Hindlimb muscle (tissue), 1 donor: Measurements from ENCODE around the gene COL16A1. TPM values are rescaled to one million over a fixed set of nuclear protein-coding genes. Genes with fewer than 3 reads are reported as not detected.
A peak's percentile ranks its signal among the peaks of the same experiment; 100 is the strongest.

ENCODE experiments used
- DNase-seq: peaks from one replicate; pipeline ENCODE4 v3.0.0-alpha.2; 2013
- polyA plus RNA-seq: library from polyadenylated mRNA; unstranded; fragments of 120-200 nt; gene quantifications from one replicate; pipeline ENCODE4 v1.2.1, GENCODE V29; 2013; ENCODE audit not compliant: insufficient read length

The COL16A1 gene
- polyA plus RNA-seq, result 121 TPM

DNA sequence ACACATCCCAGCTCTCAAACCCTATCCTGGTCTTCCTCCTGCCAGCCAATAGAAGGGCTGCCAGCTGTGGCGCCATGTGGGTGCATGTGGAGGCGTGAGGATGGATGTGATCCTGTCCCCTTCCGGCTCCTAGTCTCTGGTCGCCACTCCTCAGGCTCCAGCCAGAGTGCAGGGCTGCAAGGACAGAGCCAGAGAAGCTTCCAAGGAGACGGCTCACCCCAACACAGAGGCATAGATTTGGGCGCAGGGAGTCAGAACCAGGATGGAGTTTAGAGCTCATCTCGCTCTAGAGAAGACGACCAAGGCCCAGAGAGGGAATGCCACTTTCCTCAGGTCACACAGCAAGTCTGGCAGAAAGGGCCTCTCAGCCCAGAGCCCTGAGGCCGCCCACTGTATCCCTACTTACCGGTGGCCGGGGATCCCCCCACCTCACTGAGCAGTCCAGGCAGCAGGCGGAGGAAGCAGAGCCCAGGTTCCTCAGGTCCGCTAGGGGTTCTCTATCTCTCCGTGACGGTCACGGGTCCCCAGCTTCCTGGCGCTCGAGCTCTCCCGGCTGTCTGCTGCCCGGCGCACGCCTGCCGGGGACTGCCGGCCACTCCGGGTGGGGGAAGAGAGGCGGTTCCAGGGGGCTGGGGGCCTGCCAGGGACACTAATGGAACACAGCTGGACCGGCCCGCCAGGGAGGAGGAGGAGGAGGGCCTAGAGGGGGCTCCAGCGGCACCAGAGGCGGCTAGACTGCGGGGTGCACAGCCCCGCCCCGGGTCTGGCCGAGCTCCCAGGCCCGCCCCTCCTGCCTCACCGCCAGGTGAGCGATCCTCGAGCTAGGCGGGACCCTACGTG lies at the start of gene COL16A1:
Gene COL16A1 (minus strand): TSS at position 587 of the 840 bp plus-strand sequence. CDS start 1,824 bp downstream, outside the sequence.
- DNase-seq, result peak; percentile 91

DNA sequence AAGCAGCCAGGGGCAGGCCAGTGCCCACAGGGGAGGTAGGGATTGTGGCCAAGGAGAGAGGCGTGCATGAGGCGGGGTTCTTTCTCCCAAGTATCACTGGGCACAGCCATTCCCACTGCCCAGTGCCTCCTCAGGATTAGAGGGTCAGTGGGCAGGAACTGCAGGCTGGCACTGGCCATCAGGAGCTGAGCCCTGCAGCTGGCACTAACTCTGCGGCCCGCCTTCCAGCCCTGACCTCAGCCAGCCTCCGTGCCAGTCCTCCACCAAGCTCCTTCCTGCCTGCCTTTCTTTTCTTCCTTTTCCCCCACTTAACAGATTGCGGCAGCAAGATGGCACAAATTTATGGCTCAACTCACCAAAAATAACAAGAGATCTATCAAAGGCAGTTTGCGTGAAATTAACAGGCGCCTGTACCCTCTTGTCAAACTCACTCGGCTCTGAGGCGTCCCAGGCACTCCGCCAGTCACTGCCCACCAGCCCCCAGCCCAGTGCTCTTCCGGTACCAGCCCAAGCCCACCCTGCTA lies 49.2 kb upstream of the COL16A1 start:
- no peak for DNase-seq

DNA sequence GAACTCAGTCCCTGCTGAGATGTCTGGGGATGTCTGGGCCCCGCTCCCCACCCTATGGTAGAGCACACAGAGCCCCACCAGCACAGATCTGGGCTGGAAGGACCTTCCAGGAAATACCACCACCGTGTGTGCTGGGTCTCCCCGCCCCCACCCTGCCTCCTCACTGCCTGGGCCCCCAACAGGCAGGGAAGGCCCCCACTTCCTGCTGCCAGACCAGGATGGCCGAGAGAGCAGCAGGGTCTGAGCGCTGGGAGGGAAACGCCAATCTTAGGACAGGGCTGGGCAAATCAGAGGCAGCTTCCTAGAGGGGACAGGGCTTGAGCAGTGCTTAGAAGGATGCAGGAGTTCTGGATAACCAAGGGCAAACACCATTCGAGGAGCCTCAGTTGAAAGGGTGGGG lies 48.4 kb upstream of the COL16A1 start:
- no peak for DNase-seq

DNA sequence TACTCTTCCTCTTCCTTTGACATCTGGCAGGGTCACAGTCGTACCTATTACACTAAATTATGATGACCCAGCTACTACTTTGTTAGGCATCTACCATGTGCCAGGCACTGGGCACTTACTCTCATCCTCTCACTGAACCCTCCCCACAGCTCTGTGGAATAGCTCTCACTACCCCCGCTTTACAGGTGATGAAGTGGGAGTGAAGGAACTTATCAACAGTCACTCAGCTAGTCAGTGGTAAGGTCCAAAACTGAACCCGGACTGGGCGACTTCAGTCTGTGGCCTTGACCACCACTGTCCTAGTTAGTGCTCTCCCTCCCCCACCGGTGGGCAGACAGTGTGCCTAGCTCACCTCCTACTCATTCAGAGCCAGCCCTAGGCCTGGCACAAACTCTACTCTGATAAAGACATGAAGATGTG lies 48.0 kb upstream of the COL16A1 start:
- no peak for DNase-seq

DNA sequence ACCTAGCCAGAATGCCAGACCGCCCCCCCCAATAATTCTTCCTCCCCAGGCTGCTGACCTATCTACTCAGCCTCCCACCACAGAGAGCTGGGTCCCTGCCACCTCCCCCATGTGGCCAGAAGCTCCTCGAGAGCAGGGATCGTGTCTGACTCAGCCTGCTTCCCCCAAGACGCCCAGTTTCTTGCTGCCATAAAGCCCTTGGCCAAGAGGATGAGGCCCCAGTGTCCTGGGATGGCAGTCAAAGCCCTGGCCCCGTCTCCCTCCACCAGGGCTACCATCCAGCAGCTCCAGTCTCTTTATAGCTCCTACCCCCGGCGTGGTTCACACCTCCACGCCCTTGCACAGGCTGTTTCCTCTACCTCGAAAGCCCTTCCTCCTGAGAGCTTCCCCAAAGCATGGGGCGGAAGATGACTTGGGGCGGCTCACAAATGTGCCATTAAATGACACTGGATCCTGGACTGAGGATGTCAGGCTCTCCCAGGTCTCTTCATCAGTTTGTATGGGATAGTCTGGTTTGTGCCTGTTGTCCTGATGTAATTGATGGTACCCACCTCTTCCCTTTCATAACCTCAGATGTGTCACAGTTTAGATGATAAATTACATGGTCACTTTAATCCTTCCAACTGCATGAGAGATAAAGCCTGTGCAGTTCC lies 47.2 kb upstream of the COL16A1 start:
- no peak for DNase-seq

DNA sequence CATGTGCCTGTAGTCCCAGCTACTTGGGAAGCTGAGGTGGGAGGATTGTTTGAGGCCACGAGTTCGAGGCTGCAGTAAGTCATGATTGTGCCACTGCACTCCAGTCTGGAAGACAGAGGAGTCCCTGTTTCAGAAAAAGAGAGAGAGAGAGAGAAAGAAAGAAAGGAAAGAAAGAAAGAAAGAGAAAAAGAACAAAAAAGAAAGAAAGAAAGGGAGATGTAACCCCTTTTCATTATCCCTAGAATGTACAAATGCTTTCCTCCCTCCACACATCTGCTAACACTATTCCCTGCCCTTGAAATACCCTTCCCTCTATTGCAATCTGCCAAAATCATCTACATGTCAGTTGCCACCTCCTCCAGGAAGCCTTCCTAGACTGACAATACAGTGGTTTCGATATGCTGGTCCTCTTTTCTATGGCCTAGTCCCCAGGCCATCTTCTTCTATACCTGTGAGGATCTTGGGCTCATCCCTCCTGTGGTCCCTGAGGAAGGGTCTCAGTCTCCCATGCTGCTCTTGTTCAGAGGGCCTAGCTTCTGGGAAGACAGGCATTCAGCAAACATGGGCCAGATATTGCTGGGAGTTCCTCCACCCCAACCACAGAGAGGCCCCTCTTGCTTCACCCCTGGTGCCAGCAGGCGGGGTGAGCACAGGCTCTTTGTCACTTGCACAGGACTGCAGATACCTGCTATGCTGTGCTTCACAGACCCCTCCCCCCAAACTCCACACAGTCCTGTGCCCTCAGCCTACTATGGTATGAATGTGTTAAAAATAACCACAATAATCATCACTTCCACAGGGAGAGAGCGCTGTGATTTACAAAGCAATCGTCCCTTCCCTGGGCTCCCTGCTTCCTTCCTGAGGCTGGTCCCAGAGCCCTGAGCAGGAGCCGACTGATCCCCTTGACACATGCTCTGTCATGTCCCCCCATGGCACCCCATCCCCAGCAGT lies 46.2 kb upstream of the COL16A1 start:
- no peak for DNase-seq

DNA sequence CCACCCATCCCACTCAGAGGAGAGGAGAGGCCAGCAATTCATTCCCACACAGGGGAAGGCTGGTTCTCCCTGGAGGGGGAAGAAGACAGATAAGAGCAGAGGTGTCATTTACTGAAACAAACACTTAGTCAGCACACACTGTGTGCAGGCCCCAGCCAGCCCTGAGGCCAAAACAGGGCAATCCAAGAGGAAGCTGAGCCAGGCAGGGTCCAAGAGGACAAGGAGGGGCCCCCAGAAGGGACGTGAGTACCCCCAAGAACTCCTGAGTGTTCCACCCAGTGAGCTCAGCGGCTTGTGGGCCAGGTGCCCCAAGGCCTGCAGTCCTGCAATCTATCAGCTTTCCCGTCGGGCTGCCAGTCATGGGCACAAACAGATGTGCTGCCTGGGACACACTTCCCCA lies 44.5 kb upstream of the COL16A1 start:
- no peak for DNase-seq

DNA sequence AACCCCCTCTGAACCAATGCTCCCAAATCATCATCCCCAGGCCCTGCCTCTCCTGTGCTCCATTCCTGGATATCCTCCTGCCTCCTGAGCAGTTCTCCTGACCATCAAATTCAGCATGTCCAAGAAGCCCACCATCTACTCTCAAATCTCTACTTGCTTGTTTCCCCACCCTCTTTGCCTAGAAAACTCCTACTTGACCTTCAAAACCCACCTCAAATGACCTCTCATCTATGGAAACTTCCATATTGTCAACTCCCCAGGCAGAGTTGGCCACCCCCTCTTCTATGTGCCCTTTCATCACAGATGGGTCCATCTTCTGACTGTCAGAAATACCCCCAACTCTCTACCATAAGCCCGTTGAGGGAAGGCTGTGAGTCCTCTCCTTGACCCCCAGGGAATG lies 43.5 kb upstream of the COL16A1 start:
- DNase-seq, result no peak

DNA sequence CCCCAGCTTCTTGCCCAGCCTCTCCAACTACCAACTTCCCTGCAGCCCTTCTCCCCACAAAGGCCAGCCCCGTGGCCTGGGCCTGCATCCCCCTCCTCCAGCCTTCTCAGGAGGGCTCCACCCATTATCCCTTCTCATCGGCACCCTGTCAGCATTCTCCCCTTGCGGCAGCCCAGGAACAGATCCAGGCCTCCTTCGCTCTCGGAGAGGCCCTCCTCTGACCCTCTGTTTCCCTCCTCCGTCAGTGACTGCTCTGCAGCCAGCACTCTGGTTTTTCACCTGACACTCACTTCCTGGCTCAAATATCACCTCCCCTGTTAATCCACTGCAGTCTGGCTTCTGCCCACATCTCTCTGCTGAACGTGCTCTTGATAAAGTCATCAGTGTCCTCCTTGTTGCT lies 42.9 kb upstream of the COL16A1 start:
- DNase-seq, result no peak

DNA sequence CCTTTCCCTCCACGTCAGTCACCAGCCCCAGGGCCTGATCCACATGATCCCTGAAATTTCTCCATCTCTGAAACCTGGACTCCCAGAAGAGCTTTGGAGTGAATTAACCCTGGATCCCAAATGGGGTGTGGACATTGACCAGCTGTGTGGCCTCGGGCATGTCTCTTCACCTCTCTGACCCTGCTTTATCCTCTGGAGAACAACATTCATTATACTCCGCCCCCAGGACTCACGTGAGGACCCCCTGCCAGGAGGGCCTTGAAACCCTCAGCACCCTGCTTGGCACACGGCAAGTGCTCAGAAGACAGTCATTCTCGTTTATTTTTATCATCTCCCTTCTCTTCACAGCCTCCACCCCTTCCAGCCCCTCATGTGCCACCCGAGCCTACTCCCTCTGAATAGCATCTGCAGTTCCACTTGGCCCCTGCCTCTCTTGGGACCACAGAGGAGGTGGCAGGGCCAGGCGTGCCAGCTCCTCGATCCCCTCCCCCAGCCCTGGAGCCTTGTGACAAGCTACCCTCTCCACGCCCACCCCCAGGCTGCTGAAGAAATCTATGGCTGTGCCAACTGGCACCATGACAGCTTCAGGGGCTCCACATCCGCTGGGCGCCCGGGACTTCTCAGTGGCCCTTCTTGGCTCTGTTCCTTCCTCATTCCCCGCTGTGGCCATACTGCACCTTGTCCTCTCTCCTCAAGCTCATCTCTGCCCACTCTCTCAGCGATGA lies 42.3 kb upstream of the COL16A1 start:
- no peak for DNase-seq

DNA sequence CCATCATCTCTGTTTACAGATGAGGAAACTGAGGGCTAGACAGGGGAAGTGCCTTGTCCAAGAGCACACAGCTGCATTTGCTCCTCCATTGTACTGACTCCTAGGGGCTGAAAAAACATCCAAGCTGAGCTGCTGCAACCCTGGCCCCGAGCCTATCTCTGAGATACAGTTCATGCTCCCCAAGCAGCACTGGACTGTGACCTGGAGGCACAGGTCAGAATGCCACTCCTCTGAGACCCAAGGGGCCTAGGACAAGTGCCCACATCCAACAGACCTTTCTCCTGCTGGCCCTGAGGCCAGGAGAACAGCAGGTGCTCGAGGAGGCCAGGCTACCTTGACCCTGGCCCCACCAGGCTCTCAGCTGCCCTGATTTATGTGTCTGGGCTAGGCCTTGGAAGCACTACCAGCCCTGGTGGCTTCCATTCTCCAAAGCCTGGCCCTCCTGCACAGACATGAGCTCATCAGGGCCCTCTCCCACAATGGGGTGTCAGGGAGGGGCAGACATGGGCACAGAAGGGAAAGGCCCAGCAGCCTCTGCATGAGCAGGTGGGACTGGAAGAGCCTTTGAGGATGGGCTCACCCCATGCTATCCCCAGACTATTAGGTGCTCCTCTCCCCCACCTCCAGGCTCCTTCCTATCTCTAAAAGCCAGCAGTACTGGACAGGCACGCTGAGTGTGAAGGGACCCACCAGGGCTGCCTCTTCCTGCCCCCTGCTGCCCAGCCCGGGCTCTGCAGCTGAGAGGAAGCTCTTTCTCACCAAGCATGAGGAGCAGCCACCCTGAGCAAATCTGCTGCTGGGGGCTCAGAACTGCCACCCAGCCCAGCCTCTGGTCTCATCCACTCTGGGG lies 41.5 kb upstream of the COL16A1 start:
- DNase-seq, result no peak

DNA sequence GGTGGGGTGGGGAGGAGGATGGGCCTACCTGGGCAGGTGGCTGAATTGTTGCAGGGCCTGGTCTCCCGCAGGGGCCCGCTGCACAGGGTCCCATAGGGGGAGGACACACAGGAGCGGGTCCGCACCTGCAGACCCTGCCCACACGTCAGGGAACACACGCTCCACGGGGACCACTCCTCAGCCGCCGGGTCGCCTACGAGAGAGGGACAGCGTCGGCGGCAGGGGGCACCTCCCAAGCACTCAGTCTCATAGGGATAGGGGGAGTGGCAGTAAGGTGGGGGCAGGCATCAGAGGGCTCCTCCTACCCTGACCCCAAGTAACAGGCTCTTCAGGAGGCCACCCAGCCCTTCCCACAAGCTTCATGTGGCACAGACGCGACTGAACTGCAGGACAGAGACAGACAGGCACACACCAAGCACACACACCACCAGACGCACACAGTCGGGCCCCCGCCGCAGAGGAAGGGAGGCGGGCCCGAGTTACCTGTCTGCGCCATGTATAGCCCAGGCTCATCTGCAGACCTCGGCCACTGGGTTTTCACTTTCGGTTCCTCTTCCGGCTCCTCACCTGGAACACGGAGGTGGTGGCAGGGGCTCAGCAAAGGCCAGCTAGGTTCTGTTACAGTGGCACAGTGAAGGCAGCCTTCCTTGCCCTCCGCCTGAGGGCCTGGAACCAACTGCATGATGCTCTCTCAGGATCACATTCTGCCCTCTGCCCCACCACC lies 40.5 kb upstream of the COL16A1 start:
- DNase-seq, result no peak

DNA sequence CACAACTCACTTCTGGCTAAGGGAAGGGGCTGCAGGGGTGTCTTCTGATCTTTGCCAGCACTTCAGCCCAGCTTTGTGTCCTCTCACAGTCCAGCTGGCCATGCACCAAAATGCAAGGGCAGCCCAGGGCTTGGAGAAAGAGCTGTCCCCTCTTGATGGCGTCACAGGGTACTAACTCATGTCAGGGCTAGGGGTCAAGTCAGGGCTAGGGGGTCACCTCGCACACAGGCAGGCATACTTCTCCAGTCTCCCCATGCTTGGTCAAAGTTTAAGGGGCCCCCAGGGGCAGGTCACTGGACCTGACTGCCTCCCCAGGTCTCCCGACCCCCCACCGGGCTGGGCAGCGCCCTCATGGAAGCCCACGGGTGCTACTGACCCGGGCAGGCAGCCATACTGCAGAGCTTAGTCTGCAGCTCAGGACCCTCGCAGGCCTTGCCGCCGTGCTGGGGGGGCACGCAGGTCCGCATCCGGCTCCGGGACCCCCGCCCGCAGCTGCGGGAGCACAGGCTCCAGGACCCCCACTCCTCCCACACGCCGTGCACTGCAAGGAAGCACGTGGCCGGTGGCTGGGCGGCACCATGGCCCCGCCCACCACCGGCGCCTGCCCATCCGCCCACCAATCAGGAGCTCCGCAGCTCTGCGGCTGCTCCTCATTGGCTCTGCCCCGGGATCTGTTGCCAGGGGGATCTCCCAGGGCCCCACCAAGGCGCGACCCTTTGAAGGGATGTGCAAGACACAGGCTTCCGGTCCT lies 38.8 kb upstream of the COL16A1 start:
- no peak for DNase-seq

DNA sequence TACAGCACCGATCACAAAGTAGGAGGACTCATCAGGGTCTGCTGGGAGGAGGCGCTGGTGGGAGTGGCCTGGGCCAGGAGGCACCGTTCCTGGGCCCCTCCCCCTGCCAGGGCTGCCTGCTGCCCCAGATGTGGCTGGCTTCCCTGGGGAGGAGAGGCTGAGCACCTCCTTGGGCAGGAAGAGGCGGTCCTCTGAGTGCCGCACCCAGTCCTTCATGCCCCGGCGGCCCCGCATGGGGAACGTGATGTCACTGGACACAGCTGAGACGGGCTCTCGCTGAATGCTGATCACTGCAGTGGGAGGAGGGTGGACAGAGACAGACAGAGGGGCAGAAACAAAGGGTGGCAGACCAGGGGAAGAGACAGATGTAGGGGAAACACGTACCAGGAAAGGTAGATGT lies 35.5 kb upstream of the COL16A1 start:
- DNase-seq, result no peak

DNA sequence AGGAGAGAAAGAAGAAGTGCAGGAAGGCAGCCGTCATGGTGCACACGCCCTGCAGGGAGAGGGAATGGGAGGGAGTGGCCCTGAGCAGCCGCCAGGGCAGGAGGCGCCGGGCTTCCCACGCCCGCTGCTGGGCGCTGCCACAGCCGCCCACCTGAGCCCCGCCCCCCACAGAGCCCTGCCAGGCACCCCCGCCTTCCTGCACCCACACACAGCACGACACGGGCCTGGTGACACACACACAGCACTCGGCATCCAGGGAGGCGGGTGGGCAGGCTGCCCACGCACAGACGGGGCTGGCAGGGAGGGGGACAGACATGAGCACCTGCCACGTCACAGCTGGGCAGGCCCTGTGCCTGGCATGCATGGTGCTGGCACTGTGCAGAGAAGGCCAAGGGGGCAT lies 32.9 kb upstream of the COL16A1 start:
- DNase-seq, result no peak

DNA sequence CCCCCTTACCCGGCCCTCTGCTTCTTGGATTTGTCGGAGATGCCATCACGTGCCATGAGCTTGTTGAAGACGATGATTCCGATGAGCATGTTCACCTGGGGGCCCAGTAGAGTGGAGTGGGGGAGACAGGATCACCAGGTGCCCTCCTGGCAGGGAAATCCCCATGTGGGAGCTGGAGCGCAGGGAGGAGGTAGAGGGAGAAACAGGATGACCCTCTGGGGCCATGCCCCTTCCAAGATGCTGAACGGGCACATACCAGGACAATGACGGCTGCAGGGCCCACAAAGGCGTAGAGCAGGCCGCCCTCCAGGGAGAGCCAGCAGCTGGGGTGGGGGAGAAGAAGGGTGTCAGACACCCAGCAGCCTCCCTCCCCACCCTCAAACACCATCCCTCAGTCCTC lies 31.8 kb upstream of the COL16A1 start:
- DNase-seq, result no peak

DNA sequence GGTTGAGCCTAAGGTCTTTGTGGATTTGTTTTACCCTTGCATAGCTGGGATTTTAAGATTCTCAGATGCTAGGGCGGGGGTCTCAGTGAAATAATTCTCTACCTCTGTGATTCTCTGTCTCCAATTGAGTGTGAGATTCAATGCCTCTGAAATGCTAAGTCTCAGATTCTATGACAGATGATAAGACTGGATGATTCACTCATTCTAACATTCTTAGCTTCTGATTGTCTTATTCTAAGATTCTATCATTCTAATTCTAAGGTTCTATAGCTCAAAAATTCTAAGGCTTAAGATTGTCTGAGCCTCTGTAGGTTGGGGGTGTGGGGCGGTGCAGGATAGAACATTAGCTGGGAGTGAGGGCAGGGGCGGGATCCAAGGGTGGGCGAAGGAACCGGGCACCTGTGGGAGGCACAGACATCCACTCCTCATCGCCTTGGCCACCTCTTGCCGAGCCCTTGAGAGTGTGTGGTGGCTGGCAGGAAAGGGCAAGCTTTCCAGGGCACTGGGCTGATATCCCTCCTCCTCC lies 30.8 kb upstream of the COL16A1 start:
- no peak for DNase-seq

DNA sequence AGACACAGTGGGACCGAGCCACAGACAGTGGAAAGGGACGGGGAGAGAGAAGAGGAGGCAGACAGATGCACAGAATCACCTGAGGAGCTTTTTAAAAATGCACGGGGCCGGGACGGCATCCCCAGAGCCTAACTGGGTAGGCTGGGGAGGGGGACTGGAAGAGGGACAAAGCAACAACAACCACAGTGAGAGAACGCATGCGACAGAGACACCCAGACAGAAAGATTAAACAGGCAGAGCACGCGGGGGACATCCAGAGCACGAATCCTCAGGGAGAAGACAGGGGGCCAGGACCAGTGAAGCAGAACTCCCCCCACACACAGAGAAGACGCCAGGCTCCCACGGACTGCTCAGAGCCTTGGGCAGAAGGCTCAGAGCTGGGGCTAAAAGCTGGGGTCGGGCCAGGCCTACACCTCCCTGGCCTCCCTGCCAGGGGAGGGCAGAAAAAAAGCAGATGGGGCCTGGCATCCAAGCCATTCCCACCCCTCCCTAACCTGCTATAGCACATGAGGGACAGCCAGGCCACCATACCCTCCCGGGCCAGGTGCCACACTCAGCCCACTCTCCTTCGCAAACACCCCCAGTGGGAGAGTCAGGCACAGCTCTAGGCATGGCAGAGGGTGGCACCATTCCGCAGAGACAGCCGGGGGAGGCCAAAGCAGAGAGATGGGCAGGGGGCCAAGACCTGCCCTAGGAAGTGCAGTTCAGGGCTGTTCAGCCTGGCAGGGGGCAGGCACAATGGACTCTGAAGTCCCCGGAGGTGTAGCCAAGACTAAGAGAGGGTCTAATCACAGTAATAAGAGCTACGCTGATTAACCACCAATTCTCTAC lies 29.8 kb upstream of the COL16A1 start:
- no peak for DNase-seq
